GM18520 (cell line): ENCODE results near the gene TMEM51.

Source experiments
- ATAC-seq: cut with Tn5 transposase; IDR thresholded peaks from one replicate; pipeline ENCODE4 v1.9.1; 2021; ENCODE audit not compliant: unreplicated experiment

The TMEM51 gene

GRCh38 chr1:15215116-15215515 is 61.6 kb downstream of the TMEM51 start:
- ATAC-seq = no peak

DNA sequence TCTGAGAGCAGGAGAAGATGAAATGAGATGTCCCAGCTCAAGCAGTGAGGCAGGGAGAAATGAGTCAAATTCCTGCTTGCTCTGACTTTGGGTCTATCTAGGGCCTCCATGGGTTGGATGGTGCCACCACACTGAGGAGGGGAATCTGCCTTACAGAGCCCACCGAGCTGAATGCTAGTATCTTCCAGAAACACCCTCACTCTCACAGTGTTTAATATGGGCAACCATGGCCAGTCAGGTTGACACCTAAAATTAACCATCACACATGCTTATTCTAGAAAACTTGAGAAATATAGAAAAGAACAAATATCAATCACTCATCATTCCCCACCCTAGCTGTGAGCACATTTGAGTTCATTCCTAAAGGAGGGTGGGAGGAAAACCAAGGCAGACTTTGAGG is 64.1 kb downstream of the TMEM51 start:
- ATAC-seq = no peak

DNA sequence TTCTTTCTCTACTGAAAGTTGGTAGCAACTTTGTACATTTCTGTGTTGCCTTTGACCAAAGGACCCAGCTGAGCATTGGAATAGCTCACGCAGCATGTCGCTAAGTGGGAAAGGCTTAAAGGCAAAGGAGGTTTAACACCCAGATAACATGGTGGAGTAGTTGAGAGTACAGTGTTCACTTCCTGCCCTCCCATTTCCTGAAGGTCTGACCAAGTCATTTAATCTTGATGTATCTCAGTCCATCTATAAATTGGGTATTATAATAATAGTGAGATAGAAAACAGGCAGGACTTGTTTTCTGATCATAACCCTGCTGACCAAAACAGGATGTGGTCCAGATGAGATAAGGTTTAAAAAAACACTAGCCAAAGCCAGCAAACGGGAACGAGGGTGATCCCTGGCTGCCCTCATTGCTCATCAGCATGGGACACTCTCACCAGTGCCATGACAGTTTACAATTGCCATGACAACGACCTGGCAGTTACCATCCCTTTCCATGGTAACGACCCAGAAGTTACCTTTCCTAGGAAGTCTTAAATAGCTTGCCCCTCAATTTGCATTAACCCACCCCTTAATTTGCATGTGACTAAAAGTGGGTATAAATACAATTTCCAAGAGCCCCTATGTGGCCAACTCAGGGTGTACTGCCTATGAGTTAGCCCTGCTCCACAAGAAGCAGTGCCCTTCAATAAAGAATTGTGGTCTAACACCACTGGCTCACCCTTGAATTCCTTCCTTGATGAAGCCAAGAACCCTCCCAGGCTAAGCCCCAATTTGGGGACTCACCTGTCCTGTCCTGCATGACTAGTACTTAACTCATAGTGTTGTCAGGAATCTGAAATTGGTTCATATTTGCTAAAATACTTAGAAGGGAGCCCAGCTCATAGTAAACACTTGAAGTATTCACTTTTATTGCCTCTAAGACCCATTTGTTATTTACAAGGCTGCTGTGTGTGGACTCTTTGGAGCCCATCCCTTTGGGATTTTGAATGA is 65.0 kb downstream of the TMEM51 start:
- ATAC-seq = no peak

- no peak for ATAC-seq
These were observed 65.9 kb downstream of the TMEM51 start for GRCh38 chr1:15219280-15220023.

- no peak for ATAC-seq
These were observed 66.5 kb downstream of the TMEM51 start for GRCh38 chr1:15220024-15220392.

DNA sequence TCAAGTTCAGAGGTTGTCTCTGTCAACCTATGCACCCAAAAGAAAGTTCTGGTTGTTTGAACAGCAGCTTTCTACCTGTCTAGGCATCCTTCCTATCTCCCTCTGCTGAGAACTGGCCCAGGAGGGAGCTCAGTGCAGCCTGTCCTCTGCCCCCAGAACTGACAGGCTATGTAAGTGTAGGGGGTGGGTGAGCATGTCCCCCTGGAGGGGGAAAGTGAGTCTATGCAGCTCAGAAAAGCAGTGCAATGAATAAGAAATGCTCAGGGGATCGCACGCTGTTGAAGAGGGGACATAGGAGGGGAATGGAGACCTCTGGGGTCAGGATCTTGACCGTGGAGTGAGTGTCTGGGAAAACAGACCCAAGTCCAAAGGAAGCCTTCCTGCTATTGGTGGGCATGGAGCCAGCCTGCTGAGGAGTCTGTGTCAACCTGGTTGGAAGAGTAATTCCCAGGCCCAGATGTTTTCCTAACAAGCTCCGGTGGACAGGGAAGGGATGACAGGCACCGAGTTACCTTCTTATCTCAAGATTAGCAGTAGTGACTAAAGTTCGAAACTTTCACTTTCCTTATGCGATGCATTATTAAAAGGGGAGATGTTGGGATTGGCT is 67.4 kb downstream of the TMEM51 start:
- ATAC-seq = no peak

GRCh38 chr1:15222653-15223303 is 69.2 kb downstream of the TMEM51 start:
- no peak for ATAC-seq

DNA sequence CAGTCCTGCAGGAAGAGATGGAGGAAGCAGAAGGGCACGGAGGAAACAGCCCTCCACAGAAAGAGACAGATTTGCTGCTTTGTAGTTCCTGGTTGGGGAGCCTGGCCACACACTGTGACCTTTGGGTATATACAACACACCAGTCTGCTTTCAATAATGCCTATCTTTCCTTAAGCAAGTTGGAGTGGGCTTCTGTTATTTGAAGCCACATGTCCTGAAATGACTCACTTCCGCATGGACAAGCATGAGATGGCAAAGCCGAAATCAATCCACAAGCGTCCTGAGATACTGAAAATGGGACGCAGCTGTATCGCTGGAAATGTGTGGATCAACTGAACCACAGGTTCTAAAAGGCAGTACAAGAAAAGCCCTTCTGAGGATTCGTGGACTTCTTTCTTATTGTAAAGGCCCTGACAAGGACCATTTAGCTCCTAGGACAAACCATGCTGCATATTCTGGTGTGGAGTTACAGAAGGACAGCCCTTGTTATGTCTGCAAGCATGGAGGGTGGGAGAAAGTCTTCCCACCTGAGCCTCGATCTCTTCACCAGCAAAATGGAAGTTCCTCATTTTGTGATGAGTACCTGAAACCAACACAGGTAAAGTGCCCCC is 70.8 kb downstream of the TMEM51 start:
- no peak for ATAC-seq

DNA sequence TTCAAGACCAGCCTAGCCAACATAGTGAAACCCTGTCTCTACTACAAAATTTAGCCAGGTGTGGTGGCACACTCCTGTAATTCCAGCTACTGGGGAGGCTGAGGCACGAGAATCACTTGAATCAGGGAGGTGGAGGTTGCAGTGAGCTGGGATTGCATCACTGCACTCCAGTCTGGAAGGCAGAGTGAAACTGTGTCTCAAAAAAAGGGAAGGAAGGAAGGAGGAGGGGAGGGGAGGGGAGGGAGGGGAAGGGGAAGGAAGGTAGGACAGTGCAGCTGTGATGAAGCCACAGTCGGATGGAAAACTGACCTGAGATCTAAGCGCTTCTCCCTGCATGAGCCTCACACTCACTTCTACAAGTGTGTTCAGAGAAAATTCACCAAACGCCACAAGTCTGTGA is 71.4 kb downstream of the TMEM51 start:
- ATAC-seq = no peak

GRCh38 chr1:15225461-15225860 is 71.9 kb downstream of the TMEM51 start:
- ATAC-seq = no peak

DNA sequence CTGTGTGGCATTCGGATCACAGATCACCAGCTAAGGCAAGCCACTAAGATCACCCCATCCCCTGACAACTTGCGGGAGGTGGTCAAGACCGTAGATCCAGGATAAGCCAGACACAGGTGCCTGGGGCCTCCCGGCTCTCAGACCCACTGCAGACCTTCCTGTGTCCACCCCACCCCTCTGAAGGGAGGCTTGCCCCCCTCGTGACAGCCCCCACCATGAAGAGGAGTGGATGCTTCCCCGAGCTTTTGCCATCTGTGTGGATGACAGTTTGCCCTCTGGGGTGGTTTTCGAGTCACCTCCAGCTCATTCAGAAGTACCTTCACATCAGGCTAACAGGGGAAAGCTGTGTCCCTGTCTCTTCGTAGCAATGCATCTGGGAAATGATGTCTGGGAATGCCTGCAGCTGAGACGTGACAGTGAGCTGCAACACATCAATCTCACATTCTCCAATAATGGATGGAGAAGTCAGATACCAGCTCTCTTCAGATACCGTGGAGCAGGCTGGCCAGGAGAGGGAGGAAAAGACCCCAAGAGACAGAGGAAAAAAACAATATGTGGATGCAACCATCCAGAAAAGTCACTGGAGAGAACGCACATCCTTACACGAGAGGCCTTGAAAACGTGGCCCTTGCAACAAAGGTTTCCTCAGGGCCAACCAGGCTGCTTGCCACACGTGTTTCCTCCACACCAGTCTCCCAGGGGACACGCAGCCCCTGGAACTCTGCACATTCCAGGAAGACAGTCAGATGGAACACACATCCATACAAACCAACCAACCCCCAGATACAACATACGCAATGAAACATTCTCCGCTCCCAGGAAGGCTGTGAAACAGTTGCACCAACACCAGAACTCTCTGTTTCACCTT is 73.1 kb downstream of the TMEM51 start:
- no peak for ATAC-seq

- no peak for ATAC-seq
These were observed 76.2 kb downstream of the TMEM51 start for GRCh38 chr1:15229707-15230131.

- peak; percentile 95 for ATAC-seq
These were observed 78.2 kb downstream of the TMEM51 start for GRCh38 chr1:15231714-15232201.

DNA sequence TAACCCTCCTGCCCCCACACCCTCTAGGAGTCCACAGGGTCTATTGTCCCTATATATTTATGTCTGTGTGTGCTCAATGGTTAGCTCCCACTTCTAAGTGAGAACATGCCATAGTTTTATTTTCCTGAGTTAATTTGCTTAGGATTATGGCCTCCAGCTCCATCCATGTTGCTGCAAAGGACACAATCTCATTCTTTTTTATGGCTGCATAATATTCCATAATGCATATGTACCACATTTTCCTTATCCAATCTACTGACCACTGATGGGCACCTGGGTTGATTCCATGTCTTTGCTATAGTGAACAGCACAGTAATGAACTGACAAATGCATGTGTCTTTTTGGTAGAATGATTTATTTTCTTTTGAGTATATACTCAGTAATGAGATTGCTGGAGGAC is 80.1 kb downstream of the TMEM51 start:
- ATAC-seq = no peak

GRCh38 chr1:15236321-15236721 is 82.8 kb downstream of the TMEM51 start:
- ATAC-seq = no peak

- no peak for ATAC-seq
These were observed 83.2 kb downstream of the TMEM51 start for GRCh38 chr1:15236746-15237145.

- no peak for ATAC-seq
These were observed 85.2 kb downstream of the TMEM51 start for GRCh38 chr1:15238789-15239188.

DNA sequence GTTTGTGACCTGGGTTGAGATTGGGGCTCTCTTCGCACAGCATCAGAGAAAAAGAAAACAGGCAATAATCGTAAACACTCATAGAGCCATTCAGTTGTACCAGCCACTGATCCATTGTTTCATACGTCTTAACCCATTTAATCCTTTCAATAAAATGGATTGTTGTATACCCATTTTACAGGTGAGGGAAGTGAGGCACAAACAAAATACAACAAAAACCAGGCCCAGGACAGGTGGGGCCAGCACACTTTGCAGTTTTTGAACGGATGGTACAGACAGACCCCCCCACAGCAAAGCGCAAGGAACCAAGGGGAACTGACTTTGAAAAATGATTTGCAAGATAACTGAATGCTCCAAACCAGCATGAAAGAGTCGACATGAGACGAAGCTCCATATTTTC is 89.2 kb downstream of the TMEM51 start:
- no peak for ATAC-seq

DNA sequence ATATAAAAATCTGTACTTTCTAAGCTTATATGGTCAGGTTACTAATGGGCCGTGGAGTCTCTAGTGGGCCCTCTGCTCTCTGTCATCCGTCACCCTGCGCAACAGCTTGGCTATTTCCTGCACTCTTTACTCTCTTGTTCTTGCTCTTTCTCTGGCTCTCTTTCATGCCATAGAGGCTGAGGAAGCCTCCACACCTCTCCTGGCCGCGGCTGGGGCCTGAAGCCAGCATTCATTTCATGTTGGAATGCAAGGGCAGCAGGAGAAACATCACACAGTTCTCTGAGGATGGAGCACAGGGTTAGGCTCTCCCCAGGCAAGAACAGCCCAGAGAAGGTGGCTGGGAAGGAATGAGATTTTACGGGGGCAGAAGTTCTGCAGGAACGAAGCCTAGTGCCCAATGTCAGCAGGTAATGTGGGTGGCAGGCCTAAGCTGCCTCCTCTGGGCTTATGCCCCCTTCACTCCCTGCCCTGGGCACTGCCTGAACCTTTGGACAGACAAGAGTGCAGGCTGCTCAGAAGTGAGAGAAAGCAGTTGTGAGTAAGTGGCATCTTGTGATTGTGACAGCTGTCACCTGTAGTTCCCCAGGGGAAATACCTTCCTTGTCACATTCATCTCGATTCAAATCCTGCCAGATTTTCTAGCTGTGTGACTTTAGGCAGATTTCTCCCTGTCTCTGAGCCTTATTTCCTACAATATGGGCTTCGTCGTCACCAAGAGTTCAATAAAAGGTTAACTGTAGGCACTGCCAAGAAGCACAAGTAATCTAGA is 89.9 kb downstream of the TMEM51 start:
- ATAC-seq = no peak
